OCI-LY7 (cell line): ENCODE measurements around the gene FOXN1. TPM values are rescaled to one million over a fixed set of nuclear protein-coding genes. Genes with fewer than 3 reads are reported as not detected.

Source experiments
- BruUV-seq: library from RNA; stranded (reverse); fragments of 400-500 nt; replicated peaks from 2 replicates; lab custom pipeline; 2021; lab: Mats Ljungman, UMichigan
- CTCF ChIA-PET: fragments of 300-600 bp; sonication (Branson Sonifier 250); formaldehyde crosslinking; loops from one replicate; lab custom pipeline; 2022; ENCODE audit warnings: antibody characterized with exemption; ENCODE audit not compliant: unreplicated experiment; lab: Charles Lee
- POLR2A ChIA-PET: fragments of 300-600 bp; sonication (Branson Sonifier 250); formaldehyde crosslinking; loops from one replicate; lab custom pipeline; 2022; ENCODE audit warnings: antibody characterized with exemption; lab: Charles Lee
- DNase-seq: peaks from one replicate; pipeline ENCODE4 v3.0.0-alpha.2; 2015; ENCODE audit warnings: low spot score
- H2AFZ ChIP-seq: fragments of 200-600 bp; sonication (generic), shearing (Covaris generic); 2 replicates; pipeline ENCODE4 v1.6.1; 2014; ENCODE audit warnings: mild to moderate bottlenecking, antibody characterized with exemption, low read length, moderate library complexity
- H3K27ac ChIP-seq: fragments of 200-600 bp; sonication (generic); 2 replicates; pipeline ENCODE4 v1.5.1; 2014; ENCODE audit warnings: mixed run types, low read depth, mild to moderate bottlenecking, moderate library complexity, low read length, inconsistent platforms; ENCODE audit not compliant: poor library complexity, severe bottlenecking
- H3K36me3 ChIP-seq: fragments of 200-600 bp; sonication (generic); 2 replicates; pipeline ENCODE4 v1.6.1; 2014; ENCODE audit warnings: mild to moderate bottlenecking, antibody characterized with exemption, low read length, moderate library complexity, mixed read lengths; ENCODE audit not compliant: insufficient read depth
- H3K4me1 ChIP-seq: fragments of 200-600 bp; sonication (generic); 2 replicates; pipeline ENCODE4 v1.5.1; 2014; ENCODE audit warnings: mild to moderate bottlenecking, low read length; ENCODE audit not compliant: insufficient read depth, poor library complexity, severe bottlenecking
- H3K4me2 ChIP-seq: fragments of 200-600 bp; sonication (generic); 2 replicates; pipeline ENCODE4 v1.6.1; 2014; ENCODE audit warnings: mild to moderate bottlenecking, low read length
- H3K4me3 ChIP-seq: fragments of 200-600 bp; sonication (generic); 2 replicates; pipeline ENCODE4 v1.5.1; 2014; ENCODE audit warnings: mild to moderate bottlenecking, low read depth, low read length; ENCODE audit not compliant: poor library complexity, severe bottlenecking
- H3K79me2 ChIP-seq: fragments of 200-600 bp; sonication (generic); 2 replicates; pipeline ENCODE4 v1.6.1; 2016; ENCODE audit warnings: low read depth, mild to moderate bottlenecking, low read length, moderate library complexity, mixed read lengths; ENCODE audit not compliant: insufficient read depth
- H3K9me2 ChIP-seq: fragments of 200-600 bp; sonication (generic); 2 replicates; pipeline ENCODE4 v1.6.1; 2016; ENCODE audit warnings: mild to moderate bottlenecking, low read length, mixed read lengths; ENCODE audit not compliant: insufficient read depth
- H3K9me3 ChIP-seq: fragments of 200-600 bp; sonication (generic); 2 replicates; pipeline ENCODE4 v1.6.1; 2014; ENCODE audit warnings: mild to moderate bottlenecking, mixed run types, low read length, mixed read lengths
- H4K20me1 ChIP-seq: fragments of 200-600 bp; sonication (generic); 2 replicates; pipeline ENCODE4 v1.6.1; 2014; ENCODE audit warnings: mild to moderate bottlenecking, antibody characterized with exemption, low read length, moderate library complexity, mixed read lengths; ENCODE audit not compliant: insufficient read depth
- EZH2phosphoT487 ChIP-seq: fragments of 200-600 bp; sonication (generic); IDR thresholded peaks from 2 replicates; pipeline ENCODE4 v1.6.1; 2018; ENCODE audit warnings: low read depth, borderline replicate concordance, mild to moderate bottlenecking, mixed run types, antibody characterized with exemption, low read length, moderate library complexity, mixed read lengths
- intact Hi-C: fragments of 100-400 bp; cut with micrococcal nuclease; formaldehyde crosslinking; loops from one replicate; pipeline ENCODE4 v1.10.0; 2022; ENCODE audit not compliant: unreplicated experiment
- total RNA-seq, 2 experiments: library from RNA; depleted of rRNA in 1 of 2; stranded (reverse); fragments of >200 nt in 1 of 2; shearing (Covaris generic) in 1 of 2; gene quantifications; 2 replicates each; pipeline ENCODE4 v1.2.3, GENCODE V29; 2014 to 2022
- TF ChIP-seq, protein P1 (sequence below): fragments of 200-600 bp; sonication (generic); conservative IDR thresholded peaks from 2 replicates; pipeline ENCODE4 v1.5.1; 2014; ENCODE audit warnings: mild to moderate bottlenecking, antibody characterized with exemption, low read length, moderate library complexity, mixed read lengths

Gene FOXN1
- total RNA-seq, 2 experiments from 2014 or later = not detected

DNA sequence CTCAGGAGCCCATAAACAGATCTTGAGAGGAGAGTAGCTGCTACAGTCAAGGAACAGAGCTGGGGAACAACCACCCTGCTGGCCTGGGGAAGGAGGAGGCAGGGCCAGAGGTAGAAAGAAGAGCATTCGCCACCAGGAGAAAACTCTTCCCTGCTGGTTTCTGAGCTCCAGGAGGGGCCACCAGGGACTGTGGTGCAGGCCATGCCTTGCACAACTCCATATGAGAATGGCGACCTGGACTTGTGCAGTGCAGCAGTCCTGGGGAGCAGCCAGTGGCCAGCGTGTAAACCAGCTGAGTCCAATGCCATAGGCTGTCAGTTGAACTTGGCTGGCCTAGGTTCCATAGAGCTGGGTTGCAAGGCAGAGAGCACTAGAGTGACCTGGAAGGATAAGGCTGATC is 21.1 kb upstream of the FOXN1 start:
- H3K79me2 ChIP-seq = no peaks in the 10 kb centered on the region
- no peak overlapping the region for H3K4me3 ChIP-seq
- no peaks in the 10 kb centered on the region for H4K20me1 ChIP-seq
- H3K9me2 ChIP-seq = no peaks in the 10 kb centered on the region
- no peak overlapping the region for H3K27ac ChIP-seq
- DNase-seq = no peak
- no peak for TF ChIP-seq EZH2phosphoT487
- TF ChIP-seq, protein P1, sequence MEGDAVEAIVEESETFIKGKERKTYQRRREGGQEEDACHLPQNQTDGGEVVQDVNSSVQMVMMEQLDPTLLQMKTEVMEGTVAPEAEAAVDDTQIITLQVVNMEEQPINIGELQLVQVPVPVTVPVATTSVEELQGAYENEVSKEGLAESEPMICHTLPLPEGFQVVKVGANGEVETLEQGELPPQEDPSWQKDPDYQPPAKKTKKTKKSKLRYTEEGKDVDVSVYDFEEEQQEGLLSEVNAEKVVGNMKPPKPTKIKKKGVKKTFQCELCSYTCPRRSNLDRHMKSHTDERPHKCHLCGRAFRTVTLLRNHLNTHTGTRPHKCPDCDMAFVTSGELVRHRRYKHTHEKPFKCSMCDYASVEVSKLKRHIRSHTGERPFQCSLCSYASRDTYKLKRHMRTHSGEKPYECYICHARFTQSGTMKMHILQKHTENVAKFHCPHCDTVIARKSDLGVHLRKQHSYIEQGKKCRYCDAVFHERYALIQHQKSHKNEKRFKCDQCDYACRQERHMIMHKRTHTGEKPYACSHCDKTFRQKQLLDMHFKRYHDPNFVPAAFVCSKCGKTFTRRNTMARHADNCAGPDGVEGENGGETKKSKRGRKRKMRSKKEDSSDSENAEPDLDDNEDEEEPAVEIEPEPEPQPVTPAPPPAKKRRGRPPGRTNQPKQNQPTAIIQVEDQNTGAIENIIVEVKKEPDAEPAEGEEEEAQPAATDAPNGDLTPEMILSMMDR = no peak
- H3K4me1 ChIP-seq = no peaks in the 10 kb centered on the region
- no peaks in the 10 kb centered on the region for H3K36me3 ChIP-seq
- H3K4me2 ChIP-seq = no peak overlapping the region
- BruUV-seq = no TSS peak
- intact Hi-C loops = no loop called here
- POLR2A ChIA-PET = no interaction called here
- CTCF ChIA-PET = no interaction called here
- H3K9me3 ChIP-seq = no peaks in the 10 kb centered on the region
- no peak overlapping the region for H2AFZ ChIP-seq

DNA sequence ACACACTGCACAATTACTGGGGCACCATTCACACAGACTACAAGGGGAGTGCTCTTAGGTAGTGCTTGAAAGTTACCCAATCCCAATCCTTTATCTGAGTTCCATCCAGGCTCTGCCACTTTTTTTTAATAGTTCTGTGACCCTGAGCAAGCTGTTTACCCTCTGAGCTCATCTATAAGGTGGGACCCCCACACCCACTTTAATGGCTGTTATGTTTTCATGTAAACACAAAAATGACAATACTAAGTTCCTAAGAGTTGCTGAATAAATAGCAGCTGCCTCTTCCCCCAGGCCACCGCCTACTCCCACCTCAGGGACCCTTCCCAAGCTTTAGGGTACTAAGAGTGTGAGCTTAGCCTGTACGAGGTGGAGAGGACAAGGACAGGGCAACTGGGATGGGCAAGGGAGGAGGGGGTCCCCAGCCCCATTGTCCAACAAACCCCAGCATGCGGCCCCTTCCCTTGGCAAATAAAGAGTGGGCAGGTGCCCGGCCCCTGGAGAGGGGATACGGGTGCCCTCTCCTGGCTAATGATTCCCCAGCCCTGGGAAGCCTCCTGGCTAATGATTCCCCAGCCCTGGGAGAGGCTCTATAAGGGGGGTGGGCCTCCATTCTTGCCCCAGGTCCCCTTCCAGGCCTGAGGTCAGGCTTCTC is 18.1 kb upstream of the FOXN1 start:
- TF ChIP-seq, protein P1 = no peak
- no peak for TF ChIP-seq EZH2phosphoT487
- H3K4me2 ChIP-seq = no peak overlapping the region
- BruUV-seq = no TSS peak
- POLR2A ChIA-PET = interaction anchor here (0.5 kb wide), 1 partner anchor 109 kb away, joined by 3 read pairs; no protein-coding TSS in a partner anchor
- no peak overlapping the region for H3K27ac ChIP-seq
- H3K9me3 ChIP-seq = no peaks in the 10 kb centered on the region
- CTCF ChIA-PET = no interaction called here
- intact Hi-C loops = no loop called here
- no peaks in the 10 kb centered on the region for H3K4me1 ChIP-seq
- no peaks in the 10 kb centered on the region for H4K20me1 ChIP-seq
- H2AFZ ChIP-seq = no peak overlapping the region
- no peaks in the 10 kb centered on the region for H3K36me3 ChIP-seq
- no peak overlapping the region for H3K4me3 ChIP-seq
- no peaks in the 10 kb centered on the region for H3K79me2 ChIP-seq
- no peaks in the 10 kb centered on the region for H3K9me2 ChIP-seq
- DNase-seq = no peak

DNA sequence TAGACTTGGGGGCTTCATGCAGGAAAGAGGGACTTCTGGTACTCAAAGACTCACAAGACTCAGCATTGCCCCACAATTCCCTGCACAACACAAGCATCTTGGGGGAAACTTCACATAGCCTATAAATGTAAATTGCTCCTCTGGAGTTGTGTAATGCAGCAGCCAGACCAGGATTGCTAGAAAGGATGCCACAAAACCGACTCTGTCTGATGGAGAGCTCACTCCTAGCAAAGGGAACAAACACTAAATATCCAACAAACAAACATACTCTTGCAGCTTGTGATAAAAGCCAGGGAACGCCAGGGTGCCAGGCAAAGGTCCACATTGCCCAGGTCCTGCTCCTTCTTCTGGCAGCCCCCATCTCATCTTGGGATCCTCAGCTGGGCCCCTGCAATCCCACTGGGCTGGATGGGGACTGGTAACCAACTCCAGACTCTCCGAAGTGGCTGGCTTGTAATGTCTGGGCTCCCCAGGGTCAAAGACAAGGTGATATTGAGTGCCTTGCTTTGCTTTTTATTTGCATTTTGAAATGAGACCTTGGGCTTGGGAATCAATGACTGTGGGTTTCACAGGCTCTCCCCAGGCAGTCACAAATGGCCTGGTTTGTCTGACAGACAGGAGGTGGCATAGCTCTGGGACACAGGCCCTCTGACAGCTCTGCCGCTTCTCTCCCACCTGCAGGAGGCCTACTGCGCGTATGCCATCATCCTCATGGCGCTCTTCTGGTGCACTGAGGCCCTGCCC is 17.4 kb upstream of the FOXN1 start:
- Histone ChIP-seq H3K36me3 (no peaks in the 10 kb centered on the region), H2AFZ (no peak overlapping the region), H3K4me1 (no peaks in the 10 kb centered on the region), H3K4me2 (no peak overlapping the region), H3K9me2 (no peaks in the 10 kb centered on the region), H3K27ac (no peak overlapping the region), H3K4me3 (no peak overlapping the region), H3K79me2 (no peaks in the 10 kb centered on the region), H4K20me1 (no peaks in the 10 kb centered on the region), H3K9me3 (no peaks in the 10 kb centered on the region)
- TF ChIP-seq, protein P1 = no peak
- no peak for TF ChIP-seq EZH2phosphoT487
- BruUV-seq = no TSS peak
- ChIA-PET CTCF (no interaction called here), POLR2A (no interaction called here)
- no peak for DNase-seq
- intact Hi-C loops = no loop called here
